BE2C (cell line): ENCODE results near the gene QSOX2. TPM values are rescaled to one million over a fixed set of nuclear protein-coding genes. Genes with fewer than 3 reads are reported as not detected.
A peak's percentile ranks its signal among the peaks of the same experiment; 100 is the strongest.

Source experiments
- DNase-seq: peaks from one replicate; pipeline ENCODE4 v3.0.0-alpha.2; 2020
- H3K27me3 ChIP-seq: fragments of 250-450 bp; sonication (Bioruptor Pico); 2 replicates; pipeline ENCODE4 v1.5.1; 2020; ENCODE audit warnings: mild to moderate bottlenecking
- H3K36me3 ChIP-seq: fragments of 250-450 bp; sonication (Bioruptor Pico); 2 replicates; pipeline ENCODE4 v1.5.1; 2020; ENCODE audit warnings: mild to moderate bottlenecking
- H3K4me1 ChIP-seq: fragments of 250-450 bp; sonication (Bioruptor Pico); 2 replicates; pipeline ENCODE4 v1.5.1; 2020
- H3K4me3 ChIP-seq: 2 replicates; pipeline ENCODE4 v1.5.1; 2011; ENCODE audit warnings: low read depth, low read length
- H3K9me3 ChIP-seq: fragments of 250-450 bp; sonication (Bioruptor Pico); 2 replicates; pipeline ENCODE4 v1.5.1; 2020
- CTCF ChIP-seq: IDR thresholded peaks from 2 replicates; pipeline ENCODE4 v1.5.1; 2012; ENCODE audit warnings: mild to moderate bottlenecking, low read depth, low read length
- polyA plus RNA-seq: library from polyadenylated mRNA; unstranded; fragments of >200 nt; gene quantifications from one replicate; pipeline ENCODE4 v1.2.1, GENCODE V29; 2012; ENCODE audit warnings: low read depth, missing spikeins; ENCODE audit not compliant: insufficient read length, insufficient read depth

QSOX2 gene
- polyA plus RNA-seq = 65.1 TPM

GRCh38 chr9:136245219-136246150 is at the start of gene QSOX2:
Gene QSOX2, minus strand, starts transcription at chr9:136245812. Its CDS starts 9 bp downstream, at chr9:136245803.
- no peak for TF ChIP-seq CTCF
- Histone ChIP-seq H3K27me3 (no peaks in the 10 kb centered on the region), H3K9me3 (no peaks in the 10 kb centered on the region), H3K4me3 (peak within 1 kb of the TSS; percentile 83), H3K4me1 (peaks cover 14% of the 10 kb centered on the region), H3K36me3 (peaks cover 19% of the 10 kb centered on the region)
- peak; percentile 90 for DNase-seq

DNA sequence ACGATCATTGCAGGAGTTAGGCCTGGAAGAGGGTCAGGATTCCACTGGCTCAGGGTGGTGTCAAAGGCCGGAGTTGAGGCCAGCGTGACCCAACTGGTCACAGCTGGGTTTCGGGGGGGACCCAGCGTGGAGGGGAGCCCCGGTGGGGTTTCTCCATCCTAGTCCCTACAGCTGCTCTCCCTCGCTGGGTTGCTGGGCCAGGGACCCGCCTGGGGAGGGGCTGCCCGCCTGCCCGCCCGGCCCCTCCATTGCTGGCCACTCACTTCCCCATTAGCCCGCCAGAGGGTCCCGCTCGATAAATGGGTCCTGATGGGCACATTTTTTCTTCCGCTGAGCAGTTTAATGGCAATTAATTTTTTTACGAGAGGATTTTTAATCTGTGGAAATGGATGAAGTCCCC is 49.4 kb upstream of the QSOX2 start:
- Histone ChIP-seq H3K36me3 (no peaks in the 10 kb centered on the region), H3K9me3 (no peaks in the 10 kb centered on the region), H3K4me1 (0 out of 2 replicates have a peak, but pooled peaks cover 3% of the 10 kb centered on the region), H3K27me3 (no peaks in the 10 kb centered on the region), H3K4me3 (no peak overlapping the region)
- TF ChIP-seq CTCF = no peak
- peak; percentile 4 for DNase-seq

GRCh38 chr9:136294437-136294836 is 48.8 kb upstream of the QSOX2 start:
- no peaks in the 10 kb centered on the region for H3K9me3 ChIP-seq
- no peak for TF ChIP-seq CTCF
- no peak overlapping the region for H3K4me3 ChIP-seq
- no peaks in the 10 kb centered on the region for H3K27me3 ChIP-seq
- DNase-seq = peak; percentile 6
- H3K36me3 ChIP-seq = no peaks in the 10 kb centered on the region
- no peaks in the 10 kb centered on the region for H3K4me1 ChIP-seq

- TF ChIP-seq CTCF = no peak
- no peak for DNase-seq
- Histone ChIP-seq H3K4me1 (peaks cover 3% of the 10 kb centered on the region), H3K27me3 (no peaks in the 10 kb centered on the region), H3K9me3 (no peaks in the 10 kb centered on the region), H3K4me3 (no peak overlapping the region), H3K36me3 (no peaks in the 10 kb centered on the region)
Observed at GRCh38 chr9:136293476-136294077, 48.0 kb upstream of the QSOX2 start.

DNA sequence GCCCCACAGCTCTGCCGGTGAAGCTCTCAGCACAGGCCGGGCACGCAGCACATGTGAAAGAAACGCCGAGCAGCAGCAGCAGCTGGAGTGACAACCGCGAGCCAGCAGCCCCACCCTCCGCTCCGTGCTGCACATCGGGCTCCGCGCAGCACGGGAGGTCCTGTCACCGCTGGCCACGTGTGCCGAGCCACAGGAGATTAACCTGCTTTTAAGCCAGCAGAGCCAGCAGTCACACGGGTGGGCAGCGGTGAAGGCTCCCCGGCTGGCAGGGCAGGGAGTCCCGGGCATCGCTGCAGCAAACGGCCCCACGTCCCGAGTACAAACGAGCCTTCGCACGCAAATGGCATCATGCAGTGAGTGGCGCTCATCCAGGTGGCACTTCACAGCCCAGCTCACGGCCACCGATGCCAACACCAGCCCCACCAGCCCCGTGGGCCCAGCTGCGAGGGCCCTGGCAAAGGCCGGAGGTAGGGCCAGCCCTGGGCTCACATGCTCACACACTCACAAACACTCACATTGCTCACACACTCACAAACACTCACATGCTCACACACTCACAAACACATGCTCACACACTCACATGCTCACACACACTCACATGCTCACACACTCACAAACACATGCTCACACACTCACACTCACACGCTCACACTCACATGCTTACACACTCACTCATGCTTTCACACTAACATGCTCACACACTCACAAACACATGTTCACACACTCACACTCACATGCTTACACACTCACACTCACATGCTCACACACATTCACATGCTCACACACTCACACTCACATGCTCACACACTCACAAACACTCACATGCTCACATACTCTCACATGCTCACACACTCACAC is 47.2 kb upstream of the QSOX2 start:
- TF ChIP-seq CTCF = no peak
- no peaks in the 10 kb centered on the region for H3K27me3 ChIP-seq
- no peaks in the 10 kb centered on the region for H3K9me3 ChIP-seq
- peaks cover 8% of the 10 kb centered on the region for H3K4me1 ChIP-seq
- peak; percentile 50 for DNase-seq
- H3K36me3 ChIP-seq = no peaks in the 10 kb centered on the region
- no peak overlapping the region for H3K4me3 ChIP-seq
